GM18502 (cell line): Measurements from ENCODE around the gene CGB3.

ENCODE experiments used
- ATAC-seq: cut with Tn5 transposase; IDR thresholded peaks from one replicate; pipeline ENCODE4 v1.9.1; 2021; ENCODE audit warnings: mild to moderate bottlenecking; ENCODE audit not compliant: unreplicated experiment, poor library complexity

CGB3 gene

GRCh38 chr19:48991011-48991609 lies 33.0 kb downstream of the CGB3 start:
- no peak for ATAC-seq

- no peak for ATAC-seq
Observed at GRCh38 chr19:48990400-48990799, 33.7 kb downstream of the CGB3 start.

GRCh38 chr19:48989701-48990291 lies 34.3 kb downstream of the CGB3 start:
- no peak for ATAC-seq

- no peak for ATAC-seq
Observed at GRCh38 chr19:48988860-48989259, 35.3 kb downstream of the CGB3 start.

GRCh38 chr19:48988286-48988685 lies 35.8 kb downstream of the CGB3 start:
- no peak for ATAC-seq

- no peak for ATAC-seq
Observed at GRCh38 chr19:48987323-48987722, 36.8 kb downstream of the CGB3 start.

- ATAC-seq: no peak
Observed at GRCh38 chr19:48986211-48986610, 37.9 kb downstream of the CGB3 start.

- no peak for ATAC-seq
Observed at GRCh38 chr19:48985711-48986110, 38.4 kb downstream of the CGB3 start.

GRCh38 chr19:48982280-48982679 lies 41.9 kb downstream of the CGB3 start:
- ATAC-seq: no peak

GRCh38 chr19:48977061-48977460 lies 47.1 kb downstream of the CGB3 start:
- no peak for ATAC-seq

- ATAC-seq: no peak
Observed at GRCh38 chr19:48975947-48976847, 47.9 kb downstream of the CGB3 start.
